ENCODE data around the gene NKX6-2. TPM values are rescaled to one million over a fixed set of nuclear protein-coding genes. Genes with fewer than 3 reads are reported as not detected.

NKX6-2 gene
- total RNA-seq, 2 donors from 2014 or later, result not detected

DNA sequence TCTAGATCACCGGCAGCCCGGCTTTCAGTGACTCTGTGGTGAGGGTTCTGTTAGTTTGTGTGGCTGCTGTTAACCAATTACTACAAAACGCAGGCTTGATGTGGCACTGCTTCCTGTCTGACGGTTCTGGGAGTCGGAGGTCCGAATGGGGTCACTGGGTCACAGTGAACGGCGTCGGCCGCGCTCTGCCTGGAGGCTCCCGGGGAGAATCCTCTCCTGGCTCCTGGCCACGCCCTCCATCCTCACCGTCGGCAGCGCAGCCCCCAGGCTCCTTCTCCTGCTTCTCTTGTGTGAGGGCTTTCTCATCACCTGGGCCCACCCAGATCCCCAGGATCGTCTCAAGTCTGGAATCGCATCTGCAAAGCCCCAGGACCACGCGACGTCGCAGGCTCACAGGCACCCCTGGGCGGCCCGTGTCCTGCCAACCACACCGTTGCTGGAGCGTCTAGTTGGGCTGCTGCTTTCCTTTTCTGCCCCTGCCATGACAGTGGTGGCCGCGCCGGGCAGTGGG lies 31.8 kb upstream of the NKX6-2 start:
- ATAC-seq (replicated peaks), result no peak
- H3K9me3 Mint-ChIP-seq, result no peaks in the 10 kb centered on the region

DNA sequence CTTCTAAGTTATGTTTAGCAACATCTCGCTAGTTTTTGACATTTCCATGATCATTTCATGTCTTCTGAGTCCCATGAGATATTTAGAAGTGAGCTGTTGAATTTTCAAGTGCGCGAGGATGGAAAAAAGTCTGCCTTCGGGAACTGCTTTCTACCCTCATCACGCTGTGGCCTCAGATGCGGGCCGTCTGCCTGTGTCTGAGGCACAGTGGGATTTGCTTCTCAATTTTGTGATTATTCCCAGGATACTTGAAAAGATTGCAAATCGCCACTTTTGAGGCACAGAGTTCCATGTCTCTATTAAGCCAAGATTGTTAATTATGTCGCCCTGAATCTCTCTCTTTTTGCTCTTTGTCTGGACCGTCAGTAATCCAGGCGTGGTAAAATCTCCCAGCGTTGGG lies 30.8 kb upstream of the NKX6-2 start:
- H3K27ac Mint-ChIP-seq, result no peak overlapping the region
- H3K36me3 Mint-ChIP-seq (ENCODE audit: low read depth), result no peaks in the 10 kb centered on the region
- H3K27me3 Mint-ChIP-seq, result peaks cover 23% of the 10 kb centered on the region
- H3K4me1 Mint-ChIP-seq, result no peaks in the 10 kb centered on the region
- no peak for ATAC-seq (replicated peaks)
- no peak overlapping the region for H3K4me3 Mint-ChIP-seq
- no peaks in the 10 kb centered on the region for H3K9me3 Mint-ChIP-seq

More for the DNA sequence above, 31.8 kb upstream of the NKX6-2 start:
- Mint-ChIP-seq H3K27me3 (peaks cover 23% of the 10 kb centered on the region), H3K27ac (no peak overlapping the region), H3K4me1 (no peaks in the 10 kb centered on the region), H3K4me3 (no peak overlapping the region), H3K36me3 (ENCODE audit: low read depth) (no peaks in the 10 kb centered on the region)

DNA sequence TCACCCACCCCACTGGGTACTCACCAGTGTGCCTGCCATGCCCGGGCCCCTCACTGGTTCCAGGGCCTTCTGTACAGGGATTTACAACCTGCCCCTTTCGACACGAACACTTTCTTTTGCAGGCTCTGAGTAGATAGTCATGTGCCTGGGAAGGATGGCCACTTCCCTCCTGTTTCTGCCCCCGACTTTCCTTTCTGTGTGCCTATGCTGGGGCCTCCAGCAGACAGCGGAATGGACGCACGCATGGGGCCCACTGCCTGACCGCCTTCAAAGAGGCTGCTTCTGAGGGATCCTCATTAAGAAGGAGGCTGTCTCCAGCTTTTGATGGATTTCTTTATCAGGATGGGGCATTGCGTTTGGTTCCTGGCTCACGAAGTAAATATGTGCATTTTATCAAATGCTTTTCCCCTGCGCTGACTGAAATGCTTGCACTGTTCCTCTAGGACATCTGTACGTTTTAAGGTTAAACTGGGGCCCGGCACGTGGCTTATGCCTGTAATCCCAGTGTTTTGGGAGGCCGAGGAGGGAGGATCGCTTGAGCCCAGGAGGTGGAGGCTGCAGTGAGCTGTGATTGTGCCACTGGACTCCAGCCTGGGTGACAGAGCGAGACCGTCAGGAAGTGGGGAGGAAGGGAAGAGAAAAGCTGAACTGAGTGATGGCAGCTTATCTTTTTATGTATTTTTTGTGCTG lies 29.4 kb upstream of the NKX6-2 start:
- H3K9me3 Mint-ChIP-seq, result no peaks in the 10 kb centered on the region
- no peak for ATAC-seq (replicated peaks)
- H3K4me3 Mint-ChIP-seq, result no peak overlapping the region
- H3K4me1 Mint-ChIP-seq, result no peaks in the 10 kb centered on the region
- no peak overlapping the region for H3K27ac Mint-ChIP-seq
- no peaks in the 10 kb centered on the region for H3K36me3 Mint-ChIP-seq (ENCODE audit: low read depth)
- peaks cover 23% of the 10 kb centered on the region for H3K27me3 Mint-ChIP-seq

DNA sequence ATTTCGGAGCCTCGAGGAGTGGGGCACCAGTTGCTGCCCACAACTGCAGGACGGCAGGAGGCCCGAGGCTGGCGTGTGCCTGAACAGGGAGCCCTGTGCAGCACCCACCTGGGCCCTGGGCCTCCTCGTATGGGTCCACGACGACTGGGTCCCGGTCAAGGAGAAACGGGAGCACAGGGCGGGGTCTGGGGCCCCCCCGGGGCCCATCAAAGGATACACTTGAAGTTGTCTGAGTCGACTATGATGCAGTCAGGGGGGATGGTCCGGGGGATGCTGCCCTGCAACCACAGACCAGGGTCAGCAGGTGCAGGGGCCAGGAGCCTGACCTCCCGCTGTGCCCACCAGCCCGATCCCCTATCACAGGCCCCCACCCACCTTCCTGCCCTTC lies 28.5 kb upstream of the NKX6-2 start:
- no peak overlapping the region for H3K27ac Mint-ChIP-seq
- no peaks in the 10 kb centered on the region for H3K4me1 Mint-ChIP-seq
- no peak overlapping the region for H3K4me3 Mint-ChIP-seq
- ATAC-seq (replicated peaks), result no peak
- H3K36me3 Mint-ChIP-seq (ENCODE audit: low read depth), result no peaks in the 10 kb centered on the region
- H3K27me3 Mint-ChIP-seq, result peaks cover 23% of the 10 kb centered on the region
- H3K9me3 Mint-ChIP-seq, result no peaks in the 10 kb centered on the region

DNA sequence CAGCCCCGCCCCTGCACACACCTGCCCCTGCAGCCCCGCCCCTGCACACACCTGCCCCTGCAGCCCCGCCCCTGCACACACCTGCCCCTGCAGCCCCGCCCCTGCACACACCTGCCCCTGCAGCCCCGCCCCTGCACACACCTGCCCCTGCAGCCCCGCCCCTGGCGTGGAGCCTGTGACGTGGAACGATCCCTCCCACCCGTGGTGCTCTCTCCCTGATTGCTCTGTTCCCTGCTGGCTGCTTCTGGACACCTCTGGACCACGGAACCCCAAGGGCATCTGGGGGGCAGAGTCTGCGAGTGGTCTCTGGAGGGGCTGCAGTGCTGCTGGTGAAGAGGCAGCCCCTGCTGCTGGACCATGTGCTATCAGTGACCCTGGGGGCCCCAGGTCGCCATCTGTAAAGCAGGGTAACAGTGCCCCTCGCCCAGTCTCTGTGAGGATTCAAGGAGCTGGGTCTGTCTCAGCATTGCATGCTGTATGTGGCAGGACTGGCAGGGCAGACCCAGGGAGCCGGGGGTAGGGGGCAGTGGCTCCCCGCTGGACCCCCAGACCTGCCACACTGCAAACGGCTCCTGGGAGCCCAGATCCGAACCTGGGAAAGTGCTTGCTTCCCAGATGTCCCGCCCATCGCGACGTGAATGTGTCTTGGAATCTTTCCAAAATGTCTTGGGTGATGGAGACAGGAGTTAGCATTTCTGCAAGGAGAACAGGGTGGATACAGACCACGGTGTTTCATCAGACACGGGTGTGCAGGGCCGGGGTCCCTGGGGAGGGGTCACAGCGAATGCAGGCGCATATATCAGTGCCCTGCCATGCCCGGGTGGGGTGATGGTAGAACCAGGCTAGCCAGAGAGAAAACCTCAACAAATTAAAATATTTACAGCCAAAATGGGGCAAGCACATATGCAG lies 27.9 kb upstream of the NKX6-2 start:
- Mint-ChIP-seq H3K36me3 (ENCODE audit: low read depth) (no peaks in the 10 kb centered on the region), H3K27ac (no peak overlapping the region), H3K27me3 (peaks cover 23% of the 10 kb centered on the region), H3K4me1 (no peaks in the 10 kb centered on the region), H3K9me3 (no peaks in the 10 kb centered on the region), H3K4me3 (no peak overlapping the region)
- no peak for ATAC-seq (replicated peaks)

DNA sequence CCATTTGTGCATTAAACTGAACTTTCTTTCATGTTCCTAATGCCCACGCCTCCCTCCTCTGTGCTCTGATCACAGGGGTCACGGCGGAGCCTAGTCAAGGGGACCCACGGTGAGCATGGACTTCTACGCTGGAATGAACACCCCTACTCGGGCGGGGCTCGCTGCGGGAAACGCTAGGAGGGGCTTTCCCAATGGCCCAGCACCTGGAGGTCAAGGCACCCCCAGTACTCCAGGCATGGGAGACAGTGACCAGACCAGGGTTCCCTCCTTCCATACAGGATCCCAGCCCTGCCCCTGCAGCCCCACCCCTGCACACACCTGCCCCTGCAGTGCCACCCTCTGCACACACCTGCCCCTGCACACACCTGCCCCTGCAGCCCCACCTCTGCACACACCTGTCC lies 27.1 kb upstream of the NKX6-2 start:
- Mint-ChIP-seq H3K4me3 (no peak overlapping the region), H3K27ac (no peak overlapping the region), H3K27me3 (peaks cover 20% of the 10 kb centered on the region), H3K36me3 (ENCODE audit: low read depth) (no peaks in the 10 kb centered on the region), H3K4me1 (no peaks in the 10 kb centered on the region), H3K9me3 (no peaks in the 10 kb centered on the region)
- no peak for ATAC-seq (replicated peaks)

DNA sequence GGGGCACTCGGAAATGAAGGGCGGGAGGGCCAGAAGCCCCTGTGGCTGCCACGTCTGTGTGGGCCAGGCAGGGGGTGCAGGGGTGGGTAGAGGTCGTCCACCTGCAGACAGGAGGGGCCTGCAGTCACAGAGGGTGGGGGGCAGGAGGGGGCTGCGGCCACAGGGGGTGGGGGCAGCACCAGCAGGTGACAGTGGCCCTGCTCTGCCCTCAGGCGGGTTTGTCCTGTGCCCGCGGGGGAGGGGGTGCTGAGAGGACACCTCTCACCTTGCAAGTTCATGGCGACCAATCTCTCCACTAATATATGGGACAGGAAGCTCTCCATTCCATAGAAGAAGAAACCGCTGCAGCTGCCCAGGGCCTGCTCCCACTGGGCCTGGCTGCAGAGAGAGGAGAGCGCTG lies 26.6 kb upstream of the NKX6-2 start:
- ATAC-seq (replicated peaks), result no peak
- Mint-ChIP-seq H3K36me3 (ENCODE audit: low read depth) (no peaks in the 10 kb centered on the region), H3K4me3 (no peak overlapping the region), H3K27me3 (peaks cover 20% of the 10 kb centered on the region), H3K9me3 (no peaks in the 10 kb centered on the region), H3K27ac (no peak overlapping the region), H3K4me1 (no peaks in the 10 kb centered on the region)

DNA sequence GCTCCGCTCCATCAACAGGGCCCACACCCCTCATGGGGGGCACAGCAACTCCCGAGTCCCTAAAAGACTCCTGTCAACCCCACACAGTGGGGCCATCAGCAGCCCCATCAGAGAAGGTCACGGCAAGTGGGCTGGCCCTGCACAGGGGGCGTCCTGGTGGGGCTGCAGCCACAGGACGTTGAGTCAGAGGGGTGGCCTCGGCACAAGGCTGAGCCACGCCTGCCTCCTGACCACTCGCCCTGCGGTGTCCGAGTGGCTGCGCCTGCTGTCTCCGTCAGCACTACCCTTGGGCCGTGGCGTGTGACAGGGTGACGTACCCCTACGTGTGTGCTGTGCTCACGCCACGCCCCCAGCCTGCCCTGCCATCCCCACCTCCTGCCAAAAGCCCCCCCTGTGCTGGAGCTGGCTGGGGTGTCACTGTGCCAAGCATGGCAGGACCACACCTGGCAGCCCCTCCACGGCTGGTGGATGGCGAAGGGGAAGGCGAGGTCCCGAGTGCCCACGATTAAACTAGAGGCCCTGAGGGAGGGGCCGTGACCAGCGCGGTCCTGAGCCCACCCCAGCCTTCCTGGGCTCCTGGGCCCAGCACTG lies 26.0 kb upstream of the NKX6-2 start:
- Mint-ChIP-seq H3K36me3 (ENCODE audit: low read depth) (no peaks in the 10 kb centered on the region), H3K9me3 (no peaks in the 10 kb centered on the region), H3K27ac (no peak overlapping the region), H3K4me3 (no peak overlapping the region), H3K4me1 (no peaks in the 10 kb centered on the region), H3K27me3 (peaks cover 15% of the 10 kb centered on the region)
- no peak for ATAC-seq (replicated peaks)

DNA sequence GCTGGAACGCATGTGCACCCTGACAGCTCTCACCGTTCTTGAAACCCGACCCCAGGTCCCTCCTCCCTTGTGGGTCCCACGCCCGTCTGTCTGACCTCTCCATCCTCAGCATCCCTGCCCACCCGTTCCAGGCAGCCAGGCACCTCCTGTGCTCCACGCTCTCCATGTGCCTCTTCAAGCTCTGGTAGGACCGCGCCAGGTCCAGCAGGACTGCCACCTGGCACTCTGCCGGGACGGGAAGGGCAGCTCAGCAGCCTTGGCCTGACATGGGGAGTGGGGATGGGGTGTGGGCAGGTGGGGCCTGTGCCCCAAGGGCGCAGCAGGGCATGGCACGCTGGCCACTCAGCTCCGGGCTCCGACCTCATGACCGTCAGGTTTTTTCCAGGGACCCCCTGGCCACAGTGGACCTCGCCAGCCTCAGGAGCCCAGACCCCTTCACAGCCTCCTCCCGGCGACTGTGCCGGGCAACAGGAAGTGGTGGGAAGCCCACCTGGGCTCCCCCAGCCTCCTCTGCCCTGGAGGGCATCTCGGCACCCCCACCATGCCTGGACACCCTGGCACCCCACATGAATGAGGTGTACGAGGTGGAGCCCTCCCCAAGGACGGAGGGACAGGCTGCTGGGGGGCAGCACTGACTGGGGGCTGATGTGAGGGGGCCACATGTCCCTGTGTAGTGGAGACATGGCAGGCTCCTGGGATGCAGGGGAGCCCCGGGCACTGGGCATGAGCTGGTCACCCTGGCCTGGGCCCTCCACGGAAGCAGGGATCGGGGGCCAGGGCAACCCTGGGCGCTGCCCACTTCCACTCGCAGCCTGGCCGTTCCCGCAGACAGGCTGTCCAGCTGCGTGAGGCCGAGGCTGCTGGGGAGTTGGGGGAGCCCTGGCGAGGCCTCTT lies 25.1 kb upstream of the NKX6-2 start:
- no peak for ATAC-seq (replicated peaks)
- H3K27me3 Mint-ChIP-seq, result peaks cover 9% of the 10 kb centered on the region
- no peaks in the 10 kb centered on the region for H3K4me1 Mint-ChIP-seq
- no peaks in the 10 kb centered on the region for H3K36me3 Mint-ChIP-seq (ENCODE audit: low read depth)
- no peak overlapping the region for H3K4me3 Mint-ChIP-seq
- H3K9me3 Mint-ChIP-seq, result no peaks in the 10 kb centered on the region
- no peak overlapping the region for H3K27ac Mint-ChIP-seq

DNA sequence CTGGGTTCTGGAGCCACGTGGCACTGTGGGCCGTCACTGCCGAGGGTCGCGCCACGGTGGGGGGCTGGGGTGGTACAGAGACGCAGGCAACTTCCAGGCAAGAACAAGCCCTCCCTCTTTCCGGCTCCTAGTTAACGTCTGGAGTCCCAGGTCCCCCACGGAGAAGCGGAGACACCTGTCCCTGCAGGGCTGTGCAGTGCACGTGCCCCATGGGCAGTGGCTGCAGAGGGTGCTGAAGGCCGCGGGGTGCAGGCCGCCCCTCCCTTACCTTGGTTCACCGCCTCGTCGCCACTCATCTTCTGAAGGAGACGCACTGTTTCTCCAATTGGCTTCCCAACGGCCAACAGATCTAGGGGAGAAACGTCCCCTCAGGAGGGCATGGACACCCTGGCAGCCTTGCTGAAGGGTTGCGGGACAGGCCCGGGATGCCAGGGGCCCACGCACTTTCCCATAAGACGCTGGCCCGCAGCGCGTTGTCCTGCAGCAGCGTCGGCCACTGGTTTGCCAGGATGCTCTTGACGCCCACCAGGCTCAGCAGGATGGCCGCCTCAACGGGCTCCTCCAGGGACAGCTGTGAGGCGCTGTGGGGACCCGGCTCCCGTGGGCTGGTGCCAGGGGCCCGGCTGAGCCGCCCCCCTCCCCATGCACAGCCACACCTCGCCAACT lies 24.3 kb upstream of the NKX6-2 start:
- H3K4me3 Mint-ChIP-seq, result no peak overlapping the region
- H3K27ac Mint-ChIP-seq, result no peak overlapping the region
- H3K27me3 Mint-ChIP-seq, result peaks cover 1% of the 10 kb centered on the region
- no peaks in the 10 kb centered on the region for H3K36me3 Mint-ChIP-seq (ENCODE audit: low read depth)
- ATAC-seq (replicated peaks), result no peak
- H3K4me1 Mint-ChIP-seq, result no peaks in the 10 kb centered on the region
- H3K9me3 Mint-ChIP-seq, result no peaks in the 10 kb centered on the region

DNA sequence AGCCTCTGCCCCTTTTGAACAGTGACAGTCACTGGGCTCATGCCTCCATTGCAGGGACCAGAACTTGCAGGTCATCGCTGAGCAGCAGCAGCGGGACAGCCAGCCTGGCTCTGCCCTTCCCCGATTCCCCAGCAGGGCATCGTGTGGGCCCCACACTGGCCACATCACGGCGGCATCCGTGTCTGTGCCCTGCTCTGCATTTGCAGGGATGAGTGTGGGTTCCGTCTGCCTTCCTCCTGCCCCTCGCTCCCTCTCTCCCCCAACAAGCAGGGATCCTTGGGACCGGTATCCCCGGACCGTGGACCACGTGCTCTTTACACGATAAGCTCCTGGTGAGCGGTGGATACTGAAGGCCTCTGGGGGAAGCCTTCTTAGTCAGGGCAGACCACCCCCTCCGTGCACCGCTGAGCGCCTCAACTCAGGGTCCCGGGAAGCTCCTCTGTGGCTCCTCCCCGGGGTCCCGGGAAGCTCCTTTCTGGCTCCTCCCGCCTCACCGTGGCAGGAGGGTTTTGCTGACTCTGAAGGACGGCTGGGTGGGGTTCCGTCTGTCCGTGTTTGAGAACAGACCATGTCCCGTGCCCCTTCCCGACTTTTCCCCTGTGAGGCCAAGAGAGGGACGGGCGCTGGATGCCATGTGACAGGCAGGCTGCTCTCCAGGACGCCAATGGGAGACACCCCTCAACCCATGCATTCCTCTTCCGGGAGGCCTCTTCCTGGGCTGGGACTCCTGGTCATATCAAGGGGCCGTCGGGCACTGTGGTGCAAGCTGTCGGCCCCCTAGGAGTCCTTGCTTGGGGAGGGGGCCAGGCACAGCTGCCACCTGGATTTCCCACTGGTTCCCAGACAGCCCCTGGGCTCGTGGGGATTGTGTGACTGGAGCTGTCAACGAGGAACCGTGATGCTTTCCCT lies 23.5 kb upstream of the NKX6-2 start:
- Mint-ChIP-seq H3K27ac (no peak overlapping the region), H3K4me1 (no peaks in the 10 kb centered on the region), H3K27me3 (no peaks in the 10 kb centered on the region), H3K4me3 (no peak overlapping the region), H3K36me3 (ENCODE audit: low read depth) (no peaks in the 10 kb centered on the region), H3K9me3 (no peaks in the 10 kb centered on the region)
- ATAC-seq (replicated peaks), result no peak

DNA sequence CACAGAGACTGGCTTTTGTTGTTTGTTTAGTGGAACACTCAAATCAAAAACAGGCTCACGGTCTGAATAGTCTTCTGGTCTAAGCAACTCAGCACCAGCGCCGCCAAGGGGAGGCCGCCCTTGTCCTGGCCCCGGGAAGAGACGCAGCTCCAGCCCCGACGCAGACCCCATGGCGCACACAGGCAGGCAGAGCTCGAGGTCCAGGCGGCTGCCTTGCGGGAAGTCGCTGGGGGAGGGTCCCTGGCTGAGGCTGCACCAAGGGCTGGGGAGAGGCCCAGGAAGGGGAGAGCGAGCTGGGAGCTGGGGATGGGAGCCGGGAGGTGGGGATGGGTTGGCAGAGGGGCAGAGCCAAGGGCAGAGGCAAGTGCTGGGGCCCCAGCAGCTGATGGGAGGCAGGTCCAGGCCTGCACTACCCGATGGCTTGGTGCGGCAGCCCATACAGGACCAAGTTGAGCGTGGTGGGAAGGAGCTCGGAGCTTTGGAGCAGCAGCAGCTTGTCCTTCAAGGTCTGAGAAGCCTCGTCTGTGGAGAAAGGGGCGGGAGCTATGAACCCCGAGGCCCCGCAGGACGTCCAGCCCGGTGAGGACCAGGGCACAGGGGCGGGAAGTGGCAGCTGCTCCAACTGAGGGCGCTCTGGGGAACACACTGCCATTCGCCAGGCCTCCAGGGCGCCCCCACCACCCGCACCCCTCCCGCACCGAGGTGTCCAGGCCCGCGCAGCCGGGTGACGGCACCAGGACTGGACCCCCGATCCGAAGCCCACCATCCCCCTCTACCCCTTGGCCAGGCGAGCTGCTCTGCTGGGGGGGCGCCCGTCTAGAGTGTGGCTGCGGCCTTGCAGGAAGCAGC lies 22.7 kb upstream of the NKX6-2 start:
- Mint-ChIP-seq H3K36me3 (ENCODE audit: low read depth) (no peaks in the 10 kb centered on the region), H3K27ac (no peak overlapping the region), H3K27me3 (peaks cover 3% of the 10 kb centered on the region), H3K4me3 (no peak overlapping the region), H3K9me3 (no peaks in the 10 kb centered on the region), H3K4me1 (no peaks in the 10 kb centered on the region)
- no peak for ATAC-seq (replicated peaks)
